Heart right ventricle (tissue), 16 donors: ENCODE data around the gene CDKN2A. TPM values are rescaled to one million over a fixed set of nuclear protein-coding genes. Genes with fewer than 3 reads are reported as not detected.

ENCODE experiments used
- ATAC-seq, 8 donors: fragments of 200-7000 bp; cut with Tn5 transposase; one replicate each; pipeline ENCODE4 v1.9.1; 2020; ENCODE audit warnings: mild to moderate bottlenecking in 8 of 8, moderate library complexity in 8 of 8, moderate number of reproducible peaks in 1 of 8
- DNase-seq, 2 donors: peaks; one replicate each; pipeline ENCODE4 v3.0.0-alpha.2; 2020
- H3K27ac ChIP-seq, 10 donors: fragments of 200-600 bp; sonication (generic) in 2 of 10; one replicate each; pipeline versions ENCODE4 v1.5.0 to v1.8.0; 2020 to 2022; ENCODE audit warnings: mild to moderate bottlenecking in 3 of 10
- H3K27me3 ChIP-seq, 7 donors: fragments of 200-600 bp; one replicate each; pipeline ENCODE4 v1.8.0; 2021 to 2022; ENCODE audit warnings: mild to moderate bottlenecking in 2 of 7
- H3K36me3 ChIP-seq, 9 donors: fragments of 200-600 bp; sonication (generic) in 1 of 9; one replicate each; pipeline versions ENCODE4 v1.5.0 to v1.8.0; 2020 to 2022; ENCODE audit warnings: mild to moderate bottlenecking in 2 of 9
- H3K4me1 ChIP-seq, 9 donors: fragments of 200-600 bp; sonication (generic) in 1 of 9; one replicate each; pipeline versions ENCODE4 v1.5.0 to v1.8.0; 2020 to 2022; ENCODE audit warnings: mild to moderate bottlenecking in 4 of 9
- H3K4me3 ChIP-seq, 10 donors: fragments of 200-600 bp; sonication (generic) in 2 of 10; one replicate each; pipeline versions ENCODE4 v1.5.0 to v1.8.0; 2020 to 2022; ENCODE audit warnings: mild to moderate bottlenecking in 7 of 10, moderate library complexity in 2 of 10
- H3K9me3 ChIP-seq, 11 donors: fragments of 200-600 bp in 10 of 11; sonication (generic) in 2 of 11; one replicate each; pipeline versions ENCODE4 v1.5.0 to v1.8.0; 2013 to 2022; ENCODE audit warnings: mild to moderate bottlenecking in 2 of 11, control low read depth in 1 of 11, moderate library complexity in 1 of 11
- CTCF ChIP-seq, 9 donors: fragments of 200-600 bp; sonication (generic) in 2 of 9; IDR thresholded peaks; one replicate each; pipeline versions ENCODE4 v1.5.0 to v1.8.0; 2021 to 2022; ENCODE audit warnings: antibody characterized with exemption in 9 of 9, mild to moderate bottlenecking in 5 of 9, moderate library complexity in 1 of 9
- WGBS, 2 donors: extraction: QIAGEN DNeasy Blood & Tissue Kit; methylation state at CpG; one replicate each; pipeline ENCODE4 v1.1.7; 2013; ENCODE audit warnings: inconsistent platforms in 1 of 2; 5-methylcytosine and 5-hydroxymethylcytosine counted together
- intact Hi-C, 10 donors: fragments of 100-400 bp; cut with DNase I; formaldehyde crosslinking; loops; one replicate each; pipeline versions ENCODE4 v1.11.1 to v1.14.2; 2022
- polyA plus RNA-seq, 2 donors: library from polyadenylated mRNA; stranded (reverse); fragments of 200-250 nt; gene quantifications; one replicate each; pipeline ENCODE4 v1.2.3, GENCODE V29; 2013
- total RNA-seq, 10 donors: library from RNA; stranded (reverse); fragmentation: NEBNext Ultra II Directional in 3 of 10; extraction: Animal tissue kit (Norgen Biotek cat#: 25700) in 3 of 10; gene quantifications; one replicate each; pipeline versions ENCODE4 v1.2.1 to v1.2.4, GENCODE V29; 2021 to 2023
- donor health status: Arrhythmogenic right ventricular cardiomyopathy.
- donor health status: ischemic (EF 13 %, LVEDD 7.1; RV severe dilation, severe dysfunction).
- donor health status: healthy with polysubstance abuse.
- donor health status: DM: no; HTN: yes; CAD: no.
- donor health status: DM: no; HTN: no; CAD: no.
- donor health status: ischemic (EF 25% LVEDD 6.9; RV normal size, moderate dysfunction).
- donor health status: ischemic (EF 25% LVEDD 5.7; RV mildly dilated, moderate dysfunction).
- donor health status: healthy.
- donor health status: DM: yes; HTN: yes; CAD: no.
- donor health status: Ischemic cardiomyopathy.
- donor health status: ischemic (EF 35%, LVEDD 5.7; RV mildly dilated, moderate dysfunction).
- donor health status: nonischemic (EF 11% LVEDD 7.7; RV severe dilation, severe dysfunction).
- donor health status: DM: yes; HTN: yes; CAD: no.
- donor health status: PGD.
- donor health status: ischemic (EF 29% LVEDD 5.4; RV normal size, mild dysfunction).
- donor health status: nonischemic (EF 23%, LVEDD 6.1; RV moderate dilation, normal function).

The CDKN2A gene
- total and polyA plus RNA-seq, 12 donors: 0.03 to 1.9 (median 0.48) TPM; not detected in 5

- WGBS, 2 donors: 70 to 82% methylated on average over 1 of the region's 1 CpG
- H3K36me3 ChIP-seq: peaks cover 0 to 20% (median 0%) of the 10 kb centered on the region in 9 donors
Measured at GRCh38 chr9:21935631-21936030, 58.6 kb downstream of the CDKN2A start.

GRCh38 chr9:21933865-21934264, 60.3 kb downstream of the CDKN2A start:
- H3K4me3 ChIP-seq: no peak overlapping the region
- intact Hi-C loops: no loop called here

More at GRCh38 chr9:21935631-21936030, 58.6 kb downstream of the CDKN2A start:
- H3K27me3 ChIP-seq: no peaks in the 10 kb centered on the region
- no peak for TF ChIP-seq CTCF (IDR thresholded peaks at IDR 0.05)
- no peaks in the 10 kb centered on the region for H3K9me3 ChIP-seq
- H3K4me1 ChIP-seq: no peaks in the 10 kb centered on the region
- intact Hi-C loops: no loop called here
- no peak for DNase-seq
- H3K27ac ChIP-seq: no peak overlapping the region
- ATAC-seq: no peak
- no peak overlapping the region for H3K4me3 ChIP-seq

GRCh38 chr9:21933281-21933680, 60.9 kb downstream of the CDKN2A start:
- H3K27me3 ChIP-seq: no peaks in the 10 kb centered on the region
- intact Hi-C loops: no loop called here
- H3K4me1 ChIP-seq: no peaks in the 10 kb centered on the region
- H3K4me3 ChIP-seq: no peak overlapping the region
- H3K9me3 ChIP-seq: no peaks in the 10 kb centered on the region
- peaks cover 0 to 20% (median 0%) of the 10 kb centered on the region in 9 donors for H3K36me3 ChIP-seq
- TF ChIP-seq CTCF (IDR thresholded peaks at IDR 0.05): no peak
- no peak overlapping the region for H3K27ac ChIP-seq
- no peak for ATAC-seq
- no peak for DNase-seq

More at GRCh38 chr9:21933865-21934264, 60.3 kb downstream of the CDKN2A start:
- no peak for DNase-seq
- no peak for ATAC-seq
- 95 to 96% methylated on average over 2 of the region's 2 CpGs for WGBS, 2 donors
- Histone ChIP-seq H3K4me1 (no peaks in the 10 kb centered on the region), H3K36me3 (peaks cover 0 to 20% (median 0%) of the 10 kb centered on the region in 9 donors), H3K9me3 (no peaks in the 10 kb centered on the region), H3K27ac (no peak overlapping the region), H3K27me3 (no peaks in the 10 kb centered on the region)
- no peak for TF ChIP-seq CTCF (IDR thresholded peaks at IDR 0.05)

- ATAC-seq: no peak
- intact Hi-C loops: no loop called here
- Histone ChIP-seq H3K4me3 (no peak overlapping the region), H3K9me3 (no peaks in the 10 kb centered on the region), H3K27me3 (no peaks in the 10 kb centered on the region), H3K4me1 (no peaks in the 10 kb centered on the region), H3K36me3 (peaks cover 0 to 20% (median 0%) of the 10 kb centered on the region in 9 donors), H3K27ac (no peak overlapping the region)
- no peak for DNase-seq
- WGBS, 2 donors: 87 to 90% methylated on average over 1 of the region's 1 CpG
- no peak for TF ChIP-seq CTCF (IDR thresholded peaks at IDR 0.05)
Measured at GRCh38 chr9:21931428-21931827, 62.8 kb downstream of the CDKN2A start.
